Mucosa of rectum (tissue), 2 donors: ENCODE measurements around the gene ROR2.

Experiments
- H3K27ac ChIP-seq, 2 donors: one replicate each; pipeline ENCODE4 v1.7.0; 2013; ENCODE audit warnings: inconsistent platforms in 2 of 2, low read depth in 2 of 2, low read length in 2 of 2
- H3K27me3 ChIP-seq, 2 donors: one replicate each; pipeline ENCODE4 v1.7.0; 2013; ENCODE audit warnings: low read length in 2 of 2; ENCODE audit not compliant: control insufficient read depth in 2 of 2, insufficient read depth in 2 of 2
- H3K36me3 ChIP-seq, 2 donors: one replicate each; pipeline ENCODE4 v1.7.0; 2013; ENCODE audit warnings: low read length in 2 of 2; ENCODE audit not compliant: control insufficient read depth in 2 of 2, insufficient read depth in 2 of 2
- H3K4me1 ChIP-seq, 2 donors: one replicate each; pipeline ENCODE4 v1.7.0; 2013; ENCODE audit warnings: low read length in 2 of 2, mild to moderate bottlenecking in 1 of 2; ENCODE audit not compliant: control insufficient read depth in 2 of 2, insufficient read depth in 2 of 2
- H3K4me3 ChIP-seq, 2 donors: one replicate each; pipeline ENCODE4 v1.7.0; 2013; ENCODE audit warnings: low read length in 2 of 2
- H3K9ac ChIP-seq, 2 donors: one replicate each; pipeline ENCODE4 v1.7.0; 2013; ENCODE audit warnings: low read length in 2 of 2, low read depth in 1 of 2, mild to moderate bottlenecking in 1 of 2
- H3K9me3 ChIP-seq, 2 donors: one replicate each; pipeline ENCODE4 v1.7.0; 2013; ENCODE audit warnings: low read length in 2 of 2; ENCODE audit not compliant: control insufficient read depth in 2 of 2
- donor health status: healthy.
- donor health status: Normal muscosa, but diverticular disease.

The ROR2 gene

GRCh38 chr9:91972711-91973110 lies 22.7 kb upstream of the ROR2 start:
- Histone ChIP-seq H3K9ac (no peak overlapping the region), H3K4me3 (no peak overlapping the region), H3K36me3 (no peaks in the 10 kb centered on the region), H3K4me1 (no peaks in the 10 kb centered on the region), H3K9me3 (no peaks in the 10 kb centered on the region), H3K27me3 (no peaks in the 10 kb centered on the region), H3K27ac (no peak overlapping the region)

- no peak overlapping the region for H3K9ac ChIP-seq
These were observed 22.1 kb upstream of the ROR2 start for GRCh38 chr9:91972076-91972626.

GRCh38 chr9:91967259-91967658 lies 17.2 kb upstream of the ROR2 start:
- H3K27ac ChIP-seq, result no peak overlapping the region
- no peaks in the 10 kb centered on the region for H3K27me3 ChIP-seq
- no peaks in the 10 kb centered on the region for H3K4me1 ChIP-seq
- no peaks in the 10 kb centered on the region for H3K9me3 ChIP-seq
- no peak overlapping the region for H3K9ac ChIP-seq
- no peak overlapping the region for H3K4me3 ChIP-seq
- H3K36me3 ChIP-seq, result no peaks in the 10 kb centered on the region

More at GRCh38 chr9:91972076-91972626, 22.1 kb upstream of the ROR2 start:
- H3K27ac ChIP-seq, result no peak overlapping the region
- no peaks in the 10 kb centered on the region for H3K27me3 ChIP-seq
- H3K4me3 ChIP-seq, result no peak overlapping the region
- no peaks in the 10 kb centered on the region for H3K4me1 ChIP-seq
- H3K9me3 ChIP-seq, result no peaks in the 10 kb centered on the region
- no peaks in the 10 kb centered on the region for H3K36me3 ChIP-seq

- H3K4me3 ChIP-seq, result no peak overlapping the region
- H3K27me3 ChIP-seq, result no peaks in the 10 kb centered on the region
- no peak overlapping the region for H3K27ac ChIP-seq
- no peak overlapping the region for H3K9ac ChIP-seq
- no peaks in the 10 kb centered on the region for H3K4me1 ChIP-seq
- no peaks in the 10 kb centered on the region for H3K36me3 ChIP-seq
- no peaks in the 10 kb centered on the region for H3K9me3 ChIP-seq
These were observed 16.5 kb upstream of the ROR2 start for GRCh38 chr9:91966503-91966902.

- no peaks in the 10 kb centered on the region for H3K27me3 ChIP-seq
- no peak overlapping the region for H3K27ac ChIP-seq
- no peaks in the 10 kb centered on the region for H3K9me3 ChIP-seq
- no peaks in the 10 kb centered on the region for H3K4me1 ChIP-seq
- no peak overlapping the region for H3K4me3 ChIP-seq
- H3K9ac ChIP-seq, result no peak overlapping the region
- no peaks in the 10 kb centered on the region for H3K36me3 ChIP-seq
These were observed 13.7 kb upstream of the ROR2 start for GRCh38 chr9:91963711-91964240.

GRCh38 chr9:91960367-91960766 lies 10.3 kb upstream of the ROR2 start:
- Histone ChIP-seq H3K9me3 (no peaks in the 10 kb centered on the region), H3K9ac (no peak overlapping the region), H3K36me3 (no peaks in the 10 kb centered on the region), H3K4me3 (no peak overlapping the region), H3K27ac (no peak overlapping the region), H3K4me1 (no peaks in the 10 kb centered on the region), H3K27me3 (no peaks in the 10 kb centered on the region)

- Histone ChIP-seq H3K27me3 (no peaks in the 10 kb centered on the region), H3K36me3 (no peaks in the 10 kb centered on the region), H3K9ac (no peak overlapping the region), H3K27ac (no peak overlapping the region), H3K4me3 (no peak overlapping the region), H3K4me1 (peaks cover 0 to 6% of the 10 kb centered on the region in 2 donors), H3K9me3 (no peaks in the 10 kb centered on the region)
These were observed 8.1 kb upstream of the ROR2 start for GRCh38 chr9:91958174-91958573.

- Histone ChIP-seq H3K27me3 (peaks cover 0 to 3% of the 10 kb centered on the region in 2 donors), H3K9me3 (peaks cover 0 to 4% of the 10 kb centered on the region in 2 donors), H3K4me1 (peaks cover 0 to 6% of the 10 kb centered on the region in 2 donors), H3K4me3 (peak overlapping the region in 1 of 2 donors; percentile 5), H3K9ac (no peak overlapping the region), H3K36me3 (no peaks in the 10 kb centered on the region), H3K27ac (no peak overlapping the region)
These were observed 4.9 kb upstream of the ROR2 start for GRCh38 chr9:91954841-91955471.

- Histone ChIP-seq H3K27ac (no peak overlapping the region), H3K4me1 (peaks cover 3 to 6% of the 10 kb centered on the region in 2 donors), H3K4me3 (no peak overlapping the region), H3K27me3 (peaks cover 3 to 6% of the 10 kb centered on the region in 2 donors), H3K9me3 (peaks cover 0 to 4% of the 10 kb centered on the region in 2 donors), H3K9ac (no peak overlapping the region), H3K36me3 (no peaks in the 10 kb centered on the region)
These were observed 3.7 kb upstream of the ROR2 start for GRCh38 chr9:91953718-91954117.

- H3K4me3 ChIP-seq, result no peak overlapping the region
- H3K27me3 ChIP-seq, result peaks cover 11 to 14% of the 10 kb centered on the region in 2 donors
These were observed 2.0 kb upstream of the ROR2 start for GRCh38 chr9:91951944-91952520.

More at GRCh38 chr9:91951944-91952520, 2.0 kb upstream of the ROR2 start:
- H3K9me3 ChIP-seq, result peaks cover 0 to 4% of the 10 kb centered on the region in 2 donors
- no peak overlapping the region for H3K9ac ChIP-seq
- H3K36me3 ChIP-seq, result no peaks in the 10 kb centered on the region
- H3K4me1 ChIP-seq, result peaks cover 3 to 8% of the 10 kb centered on the region in 2 donors
- H3K27ac ChIP-seq, result no peak overlapping the region
